Mucosa of descending colon (tissue), 3 donors: ENCODE data around the gene CCDC78. TPM values are rescaled to one million over a fixed set of nuclear protein-coding genes. Genes with fewer than 3 reads are reported as not detected.

Experiments used
- ATAC-seq: fragments of 200-7000 bp; cut with Tn5 transposase; one replicate; pipeline ENCODE4 v1.9.1; 2020; ENCODE audit warnings: mild to moderate bottlenecking, moderate library complexity
- DNase-seq, 3 donors: peaks; one replicate each; pipeline ENCODE4 v3.0.0-alpha.2; 2020
- H3K36me3 ChIP-seq: fragments of 200-600 bp; one replicate; pipeline ENCODE4 v1.8.0; 2021; ENCODE audit warnings: low read depth, mild to moderate bottlenecking
- H3K4me1 ChIP-seq: fragments of 200-600 bp; one replicate; pipeline ENCODE4 v1.8.0; 2021; ENCODE audit warnings: low read depth, mild to moderate bottlenecking
- H3K4me3 ChIP-seq: fragments of 200-600 bp; one replicate; pipeline ENCODE4 v1.8.0; 2021; ENCODE audit warnings: mild to moderate bottlenecking
- H3K9me3 ChIP-seq: fragments of 200-600 bp; one replicate; pipeline ENCODE4 v1.8.0; 2021; ENCODE audit warnings: mild to moderate bottlenecking
- CTCF ChIP-seq: fragments of 200-600 bp; IDR thresholded peaks from one replicate; pipeline ENCODE4 v1.8.0; 2022; ENCODE audit warnings: antibody characterized with exemption, mild to moderate bottlenecking
- intact Hi-C, 2 donors: fragments of 100-400 bp; cut with DNase I in 1 of 2; cut with micrococcal nuclease in 1 of 2; formaldehyde crosslinking; loops; one replicate each; pipeline versions ENCODE4 v1.11.0 to v1.11.1; 2022; cut with DNase I, micrococcal nuclease
- total RNA-seq, 3 donors: library from RNA; stranded (reverse); fragmentation: NEBNext Ultra II Directional in 2 of 3; extraction: Animal tissue kit (Norgen Biotek cat#: 25700) in 2 of 3; gene quantifications; one replicate each; pipeline versions ENCODE4 v1.2.1 to v1.2.4, GENCODE V29; 2021 to 2023
- donor health status: DM: no; HTN: no; CAD: no; lungs with moderate emphysema.
- donor health status: DM: no; HTN: no; CAD: no.
- donor health status: DM: no; HTN: yes; CAD: no.

Gene CCDC78
- total RNA-seq, 3 donors from 2014 or later, result 0.47 to 0.96 (median 0.80) TPM

GRCh38 chr16:684961-685696 is 41.1 kb downstream of the CCDC78 start:
- DNase-seq (peak; percentile 49 to 79 (median 62)), ATAC-seq (no peak)
- peaks cover 5% of the 10 kb centered on the region for H3K36me3 ChIP-seq
- H3K4me3 ChIP-seq, result no peak overlapping the region
- peaks cover 53% of the 10 kb centered on the region for H3K4me1 ChIP-seq
- no peak for TF ChIP-seq CTCF
- H3K9me3 ChIP-seq, result no peaks in the 10 kb centered on the region
- intact Hi-C loops, result no loop called here

- ATAC-seq (peak; percentile 74), DNase-seq (peak; percentile 98 to 99 (median 99))
- H3K9me3 ChIP-seq, result no peaks in the 10 kb centered on the region
- H3K4me1 ChIP-seq, result peaks cover 50% of the 10 kb centered on the region
- intact Hi-C loops, result no loop called here
- H3K4me3 ChIP-seq, result peak within 1 kb of the TSS; percentile 48
- H3K36me3 ChIP-seq, result peaks cover 5% of the 10 kb centered on the region
- TF ChIP-seq CTCF, result no peak
Observed at GRCh38 chr16:684071-684794, 42.0 kb downstream of the CCDC78 start, which contains the start of gene JMJD8. Gene JMJD8, minus strand, starts transcription at chr16:684334. Its CDS starts 15 bp downstream, at chr16:684319.

GRCh38 chr16:683396-684070 is 42.7 kb downstream of the CCDC78 start:
- DNase-seq (peak in 1 of 3 donors; percentile 37), ATAC-seq (no peak)
- H3K9me3 ChIP-seq, result no peaks in the 10 kb centered on the region
- no peak for TF ChIP-seq CTCF
- intact Hi-C loops, result no loop called here
- H3K4me3 ChIP-seq, result peak overlapping the region; percentile 48
- peaks cover 47% of the 10 kb centered on the region for H3K4me1 ChIP-seq
- H3K36me3 ChIP-seq, result peaks cover 5% of the 10 kb centered on the region

GRCh38 chr16:682493-683395 is 43.5 kb downstream of the CCDC78 start:
- ATAC-seq, result no peak
- H3K36me3 ChIP-seq, result peaks cover 5% of the 10 kb centered on the region
- TF ChIP-seq CTCF, result no peak
- H3K9me3 ChIP-seq, result no peaks in the 10 kb centered on the region
- no peak overlapping the region for H3K4me3 ChIP-seq
- intact Hi-C loops, result no loop called here
- peak in 2 of 3 donors; percentile 31 to 48 for DNase-seq
- H3K4me1 ChIP-seq, result peaks cover 48% of the 10 kb centered on the region
